K562 (cell line): ENCODE data around the gene RAB40B. TPM values are rescaled to one million over a fixed set of nuclear protein-coding genes. Genes with fewer than 3 reads are reported as not detected.

Source experiments
- BCOR ChIP-seq: fragments of 450-650 bp; IDR thresholded peaks from 2 replicates; pipeline ENCODE4 v1.6.1; 2016
- CBFA2T3 ChIP-seq: fragments of 450-650 bp; IDR thresholded peaks from 2 replicates; pipeline ENCODE4 v1.6.1; 2017
- FOXK2 ChIP-seq, 2 experiments: fragments of 450-650 bp; IDR thresholded peaks in 1 of 2; conservative IDR thresholded peaks in 1 of 2; 2 replicates each; pipeline ENCODE4 v1.6.1; 2016; ENCODE audit warnings: low read depth in 2 of 2, mild to moderate bottlenecking in 1 of 2
- HDAC1 ChIP-seq, 2 experiments: fragments of 450-650 bp; IDR thresholded peaks; 2 replicates each; pipeline ENCODE4 v1.6.1; 2016 to 2017; ENCODE audit warnings: inconsistent platforms in 1 of 2, mild to moderate bottlenecking in 1 of 2, moderate library complexity in 1 of 2
- KDM4B ChIP-seq, 2 experiments: fragments of 450-650 bp in 1 of 2; sonication (generic) in 1 of 2; IDR thresholded peaks; 2 replicates each; pipeline ENCODE4 v1.6.1; 2016 to 2017; ENCODE audit warnings: borderline replicate concordance in 2 of 2, antibody characterized with exemption in 1 of 2, low read depth in 1 of 2, mild to moderate bottlenecking in 1 of 2
- NFIX ChIP-seq: fragments of 250-450 bp; sonication (Bioruptor Pico); IDR thresholded peaks from 2 replicates; pipeline ENCODE4 v1.4.0; 2020; ENCODE audit warnings: low read depth, mild to moderate bottlenecking, moderate library complexity
- NFRKB ChIP-seq: fragments of 450-650 bp; IDR thresholded peaks from 2 replicates; pipeline ENCODE4 v1.6.1; 2016; ENCODE audit warnings: low read depth
- ZBTB2 ChIP-seq: fragments of 450-650 bp; IDR thresholded peaks from 2 replicates; pipeline ENCODE4 v1.6.1; 2016; ENCODE audit warnings: antibody characterized with exemption
- ZNF830 ChIP-seq: fragments of 250-450 bp; sonication (Bioruptor Pico); IDR thresholded peaks from 2 replicates; pipeline ENCODE4 v1.5.0; 2021; ENCODE audit warnings: mild to moderate bottlenecking
- polyA plus RNA-seq, 8 experiments: library from polyadenylated mRNA; depleted of rRNA in 4 of 8; stranded (reverse) in 5 of 8; unstranded in 3 of 8; fragments of >200 nt; fragmentation: Nextera tagmentation in 2 of 8; fragmentation: Illumina TruSeq in 1 of 8; extraction: Ambion mirVana in 2 of 8; extraction: Trizol in 1 of 8; gene quantifications; 2 replicates each; pipeline versions ENCODE4 v1.2.1 to v1.2.3, GENCODE V29; 2011 to 2014; ENCODE audit warnings: inconsistent platforms in 1 of 8, missing spikeins in 1 of 8
- total RNA-seq, 7 experiments: library from RNA; depleted of rRNA in 6 of 7; stranded (reverse); fragments of >200 nt in 6 of 7; fragmentation: Illumina TruSeq in 2 of 7; extraction: Trizol in 2 of 7; gene quantifications; 2 replicates each; pipeline versions ENCODE4 v1.2.1 to v1.2.3, GENCODE V29; 2011 to 2021; ENCODE audit warnings: low replicate concordance in 1 of 7
- TF ChIP-seq, protein P1 (sequence below): conservative IDR thresholded peaks from 2 replicates; pipeline ENCODE4 v1.6.1; 2011; ENCODE audit warnings: low read depth, mild to moderate bottlenecking, low read length; ENCODE audit not compliant: control insufficient read depth
- TF ChIP-seq, protein P2 (sequence below): fragments of 250-450 bp; sonication (Bioruptor Pico); IDR thresholded peaks from 2 replicates; pipeline ENCODE4 v1.5.0; 2021
- TF ChIP-seq, protein P3 (sequence below): fragments of 200-600 bp; sonication (generic); IDR thresholded peaks from one replicate; pipeline ENCODE4 v1.6.1; 2012; ENCODE audit warnings: mild to moderate bottlenecking, low read depth, low read length, inconsistent platforms
- TF ChIP-seq, protein P4 (sequence below): sonication (generic); formaldehyde crosslinking; IDR thresholded peaks from 2 replicates; pipeline ENCODE4 v1.8.0; 2022; ENCODE audit warnings: mild to moderate bottlenecking, missing genetic modification reagents

Gene RAB40B
- total and polyA plus RNA-seq, 9 of the 15 experiments (the other 6 are each of a cell fraction or from before 2014, with no cell fraction given): 0.13 to 4.6 (median 1.4) TPM

GRCh38 chr17:82648165-82648668 is 50.3 kb downstream of the RAB40B start, which contains the start of gene WDR45B (continued):
- TF ChIP-seq, protein P1, sequence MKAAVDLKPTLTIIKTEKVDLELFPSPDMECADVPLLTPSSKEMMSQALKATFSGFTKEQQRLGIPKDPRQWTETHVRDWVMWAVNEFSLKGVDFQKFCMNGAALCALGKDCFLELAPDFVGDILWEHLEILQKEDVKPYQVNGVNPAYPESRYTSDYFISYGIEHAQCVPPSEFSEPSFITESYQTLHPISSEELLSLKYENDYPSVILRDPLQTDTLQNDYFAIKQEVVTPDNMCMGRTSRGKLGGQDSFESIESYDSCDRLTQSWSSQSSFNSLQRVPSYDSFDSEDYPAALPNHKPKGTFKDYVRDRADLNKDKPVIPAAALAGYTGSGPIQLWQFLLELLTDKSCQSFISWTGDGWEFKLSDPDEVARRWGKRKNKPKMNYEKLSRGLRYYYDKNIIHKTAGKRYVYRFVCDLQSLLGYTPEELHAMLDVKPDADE: peak; percentile 79
- TF ChIP-seq FOXK2 (conservative IDR thresholded peaks at IDR 0.05 in 1 of 2, IDR thresholded peaks at IDR 0.05 in 1 of 2; ENCODE audit: low read depth in 2 of 2): 0 out of 4 replicates have a peak, but pooled peaks of 1 of the 2 experiments have one; percentile 30
- peak in 1 of 2 experiments; percentile 75; a peak in 2 of 4 replicates for TF ChIP-seq HDAC1 (IDR thresholded peaks at IDR 0.05)
- no peak for TF ChIP-seq BCOR
- no peak for TF ChIP-seq CBFA2T3
- TF ChIP-seq, protein P2, sequence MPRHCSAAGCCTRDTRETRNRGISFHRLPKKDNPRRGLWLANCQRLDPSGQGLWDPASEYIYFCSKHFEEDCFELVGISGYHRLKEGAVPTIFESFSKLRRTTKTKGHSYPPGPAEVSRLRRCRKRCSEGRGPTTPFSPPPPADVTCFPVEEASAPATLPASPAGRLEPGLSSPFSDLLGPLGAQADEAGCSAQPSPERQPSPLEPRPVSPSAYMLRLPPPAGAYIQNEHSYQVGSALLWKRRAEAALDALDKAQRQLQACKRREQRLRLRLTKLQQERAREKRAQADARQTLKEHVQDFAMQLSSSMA (CRISPR knock-in tag): no peak
- TF ChIP-seq NFRKB: no peak
- TF ChIP-seq, protein P3, sequence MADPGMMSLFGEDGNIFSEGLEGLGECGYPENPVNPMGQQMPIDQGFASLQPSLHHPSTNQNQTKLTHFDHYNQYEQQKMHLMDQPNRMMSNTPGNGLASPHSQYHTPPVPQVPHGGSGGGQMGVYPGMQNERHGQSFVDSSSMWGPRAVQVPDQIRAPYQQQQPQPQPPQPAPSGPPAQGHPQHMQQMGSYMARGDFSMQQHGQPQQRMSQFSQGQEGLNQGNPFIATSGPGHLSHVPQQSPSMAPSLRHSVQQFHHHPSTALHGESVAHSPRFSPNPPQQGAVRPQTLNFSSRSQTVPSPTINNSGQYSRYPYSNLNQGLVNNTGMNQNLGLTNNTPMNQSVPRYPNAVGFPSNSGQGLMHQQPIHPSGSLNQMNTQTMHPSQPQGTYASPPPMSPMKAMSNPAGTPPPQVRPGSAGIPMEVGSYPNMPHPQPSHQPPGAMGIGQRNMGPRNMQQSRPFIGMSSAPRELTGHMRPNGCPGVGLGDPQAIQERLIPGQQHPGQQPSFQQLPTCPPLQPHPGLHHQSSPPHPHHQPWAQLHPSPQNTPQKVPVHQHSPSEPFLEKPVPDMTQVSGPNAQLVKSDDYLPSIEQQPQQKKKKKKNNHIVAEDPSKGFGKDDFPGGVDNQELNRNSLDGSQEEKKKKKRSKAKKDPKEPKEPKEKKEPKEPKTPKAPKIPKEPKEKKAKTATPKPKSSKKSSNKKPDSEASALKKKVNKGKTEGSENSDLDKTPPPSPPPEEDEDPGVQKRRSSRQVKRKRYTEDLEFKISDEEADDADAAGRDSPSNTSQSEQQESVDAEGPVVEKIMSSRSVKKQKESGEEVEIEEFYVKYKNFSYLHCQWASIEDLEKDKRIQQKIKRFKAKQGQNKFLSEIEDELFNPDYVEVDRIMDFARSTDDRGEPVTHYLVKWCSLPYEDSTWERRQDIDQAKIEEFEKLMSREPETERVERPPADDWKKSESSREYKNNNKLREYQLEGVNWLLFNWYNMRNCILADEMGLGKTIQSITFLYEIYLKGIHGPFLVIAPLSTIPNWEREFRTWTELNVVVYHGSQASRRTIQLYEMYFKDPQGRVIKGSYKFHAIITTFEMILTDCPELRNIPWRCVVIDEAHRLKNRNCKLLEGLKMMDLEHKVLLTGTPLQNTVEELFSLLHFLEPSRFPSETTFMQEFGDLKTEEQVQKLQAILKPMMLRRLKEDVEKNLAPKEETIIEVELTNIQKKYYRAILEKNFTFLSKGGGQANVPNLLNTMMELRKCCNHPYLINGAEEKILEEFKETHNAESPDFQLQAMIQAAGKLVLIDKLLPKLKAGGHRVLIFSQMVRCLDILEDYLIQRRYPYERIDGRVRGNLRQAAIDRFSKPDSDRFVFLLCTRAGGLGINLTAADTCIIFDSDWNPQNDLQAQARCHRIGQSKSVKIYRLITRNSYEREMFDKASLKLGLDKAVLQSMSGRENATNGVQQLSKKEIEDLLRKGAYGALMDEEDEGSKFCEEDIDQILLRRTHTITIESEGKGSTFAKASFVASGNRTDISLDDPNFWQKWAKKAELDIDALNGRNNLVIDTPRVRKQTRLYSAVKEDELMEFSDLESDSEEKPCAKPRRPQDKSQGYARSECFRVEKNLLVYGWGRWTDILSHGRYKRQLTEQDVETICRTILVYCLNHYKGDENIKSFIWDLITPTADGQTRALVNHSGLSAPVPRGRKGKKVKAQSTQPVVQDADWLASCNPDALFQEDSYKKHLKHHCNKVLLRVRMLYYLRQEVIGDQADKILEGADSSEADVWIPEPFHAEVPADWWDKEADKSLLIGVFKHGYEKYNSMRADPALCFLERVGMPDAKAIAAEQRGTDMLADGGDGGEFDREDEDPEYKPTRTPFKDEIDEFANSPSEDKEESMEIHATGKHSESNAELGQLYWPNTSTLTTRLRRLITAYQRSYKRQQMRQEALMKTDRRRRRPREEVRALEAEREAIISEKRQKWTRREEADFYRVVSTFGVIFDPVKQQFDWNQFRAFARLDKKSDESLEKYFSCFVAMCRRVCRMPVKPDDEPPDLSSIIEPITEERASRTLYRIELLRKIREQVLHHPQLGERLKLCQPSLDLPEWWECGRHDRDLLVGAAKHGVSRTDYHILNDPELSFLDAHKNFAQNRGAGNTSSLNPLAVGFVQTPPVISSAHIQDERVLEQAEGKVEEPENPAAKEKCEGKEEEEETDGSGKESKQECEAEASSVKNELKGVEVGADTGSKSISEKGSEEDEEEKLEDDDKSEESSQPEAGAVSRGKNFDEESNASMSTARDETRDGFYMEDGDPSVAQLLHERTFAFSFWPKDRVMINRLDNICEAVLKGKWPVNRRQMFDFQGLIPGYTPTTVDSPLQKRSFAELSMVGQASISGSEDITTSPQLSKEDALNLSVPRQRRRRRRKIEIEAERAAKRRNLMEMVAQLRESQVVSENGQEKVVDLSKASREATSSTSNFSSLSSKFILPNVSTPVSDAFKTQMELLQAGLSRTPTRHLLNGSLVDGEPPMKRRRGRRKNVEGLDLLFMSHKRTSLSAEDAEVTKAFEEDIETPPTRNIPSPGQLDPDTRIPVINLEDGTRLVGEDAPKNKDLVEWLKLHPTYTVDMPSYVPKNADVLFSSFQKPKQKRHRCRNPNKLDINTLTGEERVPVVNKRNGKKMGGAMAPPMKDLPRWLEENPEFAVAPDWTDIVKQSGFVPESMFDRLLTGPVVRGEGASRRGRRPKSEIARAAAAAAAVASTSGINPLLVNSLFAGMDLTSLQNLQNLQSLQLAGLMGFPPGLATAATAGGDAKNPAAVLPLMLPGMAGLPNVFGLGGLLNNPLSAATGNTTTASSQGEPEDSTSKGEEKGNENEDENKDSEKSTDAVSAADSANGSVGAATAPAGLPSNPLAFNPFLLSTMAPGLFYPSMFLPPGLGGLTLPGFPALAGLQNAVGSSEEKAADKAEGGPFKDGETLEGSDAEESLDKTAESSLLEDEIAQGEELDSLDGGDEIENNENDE: no peak
- peak; percentile 97 for TF ChIP-seq ZBTB2
- TF ChIP-seq ZNF830 (CRISPR knock-in tag): no peak
- TF ChIP-seq, protein P4, sequence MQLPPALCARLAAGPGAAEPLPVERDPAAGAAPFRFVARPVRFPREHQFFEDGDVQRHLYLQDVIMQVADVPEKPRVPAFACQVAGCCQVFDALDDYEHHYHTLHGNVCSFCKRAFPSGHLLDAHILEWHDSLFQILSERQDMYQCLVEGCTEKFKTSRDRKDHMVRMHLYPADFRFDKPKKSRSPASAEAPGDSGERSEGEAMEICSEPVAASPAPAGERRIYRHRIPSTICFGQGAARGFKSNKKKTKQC (CRISPR knock-in tag): no peak
- no peak for TF ChIP-seq NFIX
- TF ChIP-seq KDM4B (IDR thresholded peaks at IDR 0.05; ENCODE audit: borderline replicate concordance in 2 of 2, low read depth in 1 of 2): no peak
